GM21447 (cell line): ENCODE measurements around the gene KRTAP10-5.

ENCODE experiments used
- ATAC-seq: cut with Tn5 transposase; IDR thresholded peaks from one replicate; pipeline ENCODE4 v1.9.1; 2021; ENCODE audit not compliant: unreplicated experiment

KRTAP10-5 gene

GRCh38 chr21:44531606-44532564 lies 48.5 kb downstream of the KRTAP10-5 start:
- ATAC-seq, result no peak

- ATAC-seq, result no peak
Observed at GRCh38 chr21:44530903-44531605, 49.4 kb downstream of the KRTAP10-5 start.

GRCh38 chr21:44530221-44530902 lies 50.0 kb downstream of the KRTAP10-5 start:
- ATAC-seq, result no peak

GRCh38 chr21:44529503-44530125 lies 50.8 kb downstream of the KRTAP10-5 start:
- no peak for ATAC-seq
